ENCODE measurements around the gene SDF4.

The SDF4 gene

DNA sequence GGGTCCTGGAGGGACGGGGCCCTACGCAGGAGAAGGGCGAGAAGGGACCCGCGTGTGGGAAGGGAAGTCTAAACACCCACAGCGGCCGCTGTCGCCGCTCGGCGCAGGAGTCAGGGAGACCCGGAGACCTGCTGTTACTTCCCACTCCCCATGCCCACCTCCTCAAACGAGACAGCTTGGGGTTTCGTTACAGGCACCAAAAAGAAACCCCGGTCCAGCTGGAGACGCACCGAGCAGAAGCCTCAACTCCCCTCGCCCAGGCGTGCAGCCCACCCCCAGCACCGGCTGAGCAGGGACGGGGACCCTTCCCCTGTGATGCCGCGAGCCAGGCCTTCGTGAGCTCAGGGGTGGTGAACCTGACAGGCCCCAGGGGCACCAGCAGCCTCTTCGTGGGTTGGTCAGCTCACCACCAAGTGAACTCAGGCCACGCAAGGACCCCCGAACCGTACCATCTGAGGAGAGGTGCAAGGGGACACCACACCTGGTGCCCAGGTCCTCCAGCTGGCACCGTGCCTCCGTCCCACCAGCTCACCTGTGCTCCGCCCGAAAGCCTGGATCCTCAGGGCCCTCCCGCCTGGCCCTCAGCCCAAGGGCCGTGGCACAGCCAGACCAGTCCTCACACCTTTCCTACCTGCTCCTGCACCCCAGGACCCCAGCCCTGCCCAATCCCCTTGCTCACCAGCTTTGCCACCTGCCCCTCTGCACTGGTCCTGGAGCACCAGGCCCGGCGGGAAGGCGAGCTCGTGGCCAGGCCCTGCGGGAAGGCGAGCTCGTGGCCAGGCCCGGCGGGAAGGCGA lies 5.0 kb downstream of the SDF4 start:
- DNase-seq, result no peak

DNA sequence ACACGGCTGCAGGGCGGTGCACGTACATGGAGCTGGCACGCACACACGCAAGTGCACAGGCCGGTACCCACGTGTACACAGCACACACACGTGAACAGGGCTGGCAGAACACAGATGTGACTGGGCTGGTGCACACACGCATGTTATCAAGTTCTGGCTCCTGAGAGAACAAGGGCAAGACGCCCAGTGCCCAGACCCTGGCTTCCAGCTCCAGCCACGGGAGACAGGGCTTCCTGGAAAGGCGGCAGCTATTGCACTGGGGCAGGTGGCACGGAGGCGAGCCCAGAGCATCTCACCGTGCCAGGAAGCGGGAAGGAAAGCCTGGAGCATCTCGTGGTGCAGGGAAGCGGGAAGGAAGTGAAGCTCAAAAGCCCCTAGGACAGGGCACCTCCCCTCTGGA lies 5.9 kb downstream of the SDF4 start:
- no peak for DNase-seq

DNA sequence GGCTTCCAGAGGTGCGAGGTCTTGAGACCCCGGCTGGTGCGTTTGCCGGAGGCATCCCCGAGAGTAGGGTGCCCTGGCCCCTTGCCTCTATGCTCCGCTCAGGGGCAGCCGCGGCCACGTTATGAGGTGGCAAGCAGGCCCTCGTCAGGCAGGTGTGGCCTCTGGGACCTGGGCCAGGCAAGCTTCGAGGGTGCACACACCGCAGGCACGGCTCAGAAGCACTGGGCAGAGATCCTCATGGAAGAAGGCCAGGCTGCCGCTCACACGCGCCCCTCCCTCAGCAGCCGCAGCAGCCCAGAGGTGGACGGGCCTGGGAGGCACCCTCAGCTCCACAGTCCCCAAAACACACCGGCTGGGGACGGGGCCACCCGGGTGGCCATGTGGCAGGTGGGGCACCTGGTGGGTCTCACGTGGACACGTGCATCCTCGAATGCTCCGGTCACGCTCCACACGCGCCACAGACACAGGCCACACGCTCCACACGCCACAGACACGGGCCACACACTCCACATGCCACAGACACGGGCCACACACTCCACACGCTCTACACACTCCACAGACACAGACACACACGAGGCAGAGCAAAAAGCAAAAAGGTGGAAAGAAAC lies 6.5 kb downstream of the SDF4 start:
- no peak for DNase-seq

- no peak for DNase-seq
Measured at GRCh38 chr1:1223891-1224290, 7.9 kb downstream of the SDF4 start.

GRCh38 chr1:1223321-1223720 lies 8.5 kb downstream of the SDF4 start:
- no peak for DNase-seq

GRCh38 chr1:1222575-1223225 lies 9.1 kb downstream of the SDF4 start:
- no peak for DNase-seq

DNA sequence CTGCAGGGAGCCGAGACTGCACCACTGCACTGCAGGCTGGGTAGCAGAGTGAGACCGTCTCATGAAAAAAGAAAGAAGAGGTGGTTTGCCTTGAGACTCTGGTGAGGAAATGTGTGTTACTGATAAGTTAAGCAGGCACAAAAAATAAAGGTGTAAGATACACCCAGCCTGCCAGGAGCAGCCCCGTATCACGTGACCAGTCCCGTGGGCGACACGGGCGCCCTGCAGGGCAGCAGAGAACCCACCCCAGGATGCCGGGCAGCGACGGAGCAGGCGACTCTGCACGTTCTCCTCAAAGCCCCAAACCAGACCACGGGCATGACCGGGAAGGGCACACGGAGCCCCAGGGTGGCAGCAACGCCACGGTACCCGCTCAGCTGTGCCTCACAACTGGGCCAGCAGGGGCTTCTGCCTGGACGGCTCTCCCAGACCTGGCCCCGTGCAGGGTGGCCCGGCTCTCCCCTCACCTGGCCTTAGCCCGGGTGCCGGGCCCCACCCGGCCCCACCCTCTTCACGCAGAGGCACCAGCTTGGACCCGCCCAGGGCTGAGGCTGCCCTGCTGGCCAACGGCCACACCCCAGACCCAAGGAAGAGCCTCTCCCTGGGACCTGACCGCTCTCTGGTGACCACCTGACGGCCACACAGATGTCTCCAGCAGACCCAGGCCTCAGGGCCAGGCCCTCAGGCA lies 9.8 kb downstream of the SDF4 start:
- no peak for DNase-seq

- DNase-seq, result no peak
Measured at GRCh38 chr1:1220197-1220596, 11.6 kb downstream of the SDF4 start.

GRCh38 chr1:1219341-1219740 lies 12.5 kb downstream of the SDF4 start:
- no peak for DNase-seq

- no peak for DNase-seq
Measured at GRCh38 chr1:1218524-1219200, 13.1 kb downstream of the SDF4 start.

DNA sequence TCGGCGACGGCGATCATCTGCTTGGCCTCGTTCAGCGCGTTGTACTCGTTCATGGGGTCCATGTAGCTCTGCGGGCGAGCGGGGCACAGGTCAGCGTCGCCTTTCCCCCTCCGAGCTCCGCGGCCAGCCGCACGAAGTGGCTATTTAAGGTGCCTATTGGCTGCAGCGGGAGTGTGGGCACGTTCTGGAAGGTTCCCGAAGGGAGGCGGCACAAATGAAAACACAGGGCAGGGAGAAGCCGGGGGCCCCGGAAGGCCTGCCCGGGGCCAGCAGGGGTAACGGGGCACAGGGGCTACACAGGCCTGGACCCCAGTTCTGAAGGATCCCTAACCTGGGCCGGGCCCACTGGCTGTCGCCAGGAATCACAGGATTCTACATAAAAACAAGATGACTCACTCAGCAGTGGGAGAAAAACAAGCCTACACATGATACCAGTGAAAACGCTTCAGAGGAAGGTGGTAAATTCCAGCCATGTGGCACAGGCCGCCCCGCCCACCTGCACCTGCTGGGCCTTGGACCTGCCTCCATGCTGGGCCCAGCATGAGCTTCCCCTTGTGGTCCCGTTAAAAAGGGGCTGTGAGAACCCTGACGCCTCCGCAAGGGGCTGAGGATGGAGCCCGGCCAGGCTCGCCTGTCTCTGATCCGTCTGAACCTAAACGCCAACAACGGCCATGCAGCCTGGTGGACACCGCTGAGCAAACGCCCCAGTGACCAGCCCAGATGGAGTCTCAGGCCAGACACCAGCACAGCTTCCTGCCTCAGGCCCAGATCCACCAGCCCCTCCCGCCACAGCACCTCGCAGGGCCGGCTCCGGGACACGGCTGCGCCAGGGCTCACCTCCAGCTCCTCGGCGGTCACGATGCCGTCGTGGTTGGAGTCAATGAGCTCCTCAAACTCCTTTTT lies 13.9 kb downstream of the SDF4 start:
- no peak for DNase-seq

DNA sequence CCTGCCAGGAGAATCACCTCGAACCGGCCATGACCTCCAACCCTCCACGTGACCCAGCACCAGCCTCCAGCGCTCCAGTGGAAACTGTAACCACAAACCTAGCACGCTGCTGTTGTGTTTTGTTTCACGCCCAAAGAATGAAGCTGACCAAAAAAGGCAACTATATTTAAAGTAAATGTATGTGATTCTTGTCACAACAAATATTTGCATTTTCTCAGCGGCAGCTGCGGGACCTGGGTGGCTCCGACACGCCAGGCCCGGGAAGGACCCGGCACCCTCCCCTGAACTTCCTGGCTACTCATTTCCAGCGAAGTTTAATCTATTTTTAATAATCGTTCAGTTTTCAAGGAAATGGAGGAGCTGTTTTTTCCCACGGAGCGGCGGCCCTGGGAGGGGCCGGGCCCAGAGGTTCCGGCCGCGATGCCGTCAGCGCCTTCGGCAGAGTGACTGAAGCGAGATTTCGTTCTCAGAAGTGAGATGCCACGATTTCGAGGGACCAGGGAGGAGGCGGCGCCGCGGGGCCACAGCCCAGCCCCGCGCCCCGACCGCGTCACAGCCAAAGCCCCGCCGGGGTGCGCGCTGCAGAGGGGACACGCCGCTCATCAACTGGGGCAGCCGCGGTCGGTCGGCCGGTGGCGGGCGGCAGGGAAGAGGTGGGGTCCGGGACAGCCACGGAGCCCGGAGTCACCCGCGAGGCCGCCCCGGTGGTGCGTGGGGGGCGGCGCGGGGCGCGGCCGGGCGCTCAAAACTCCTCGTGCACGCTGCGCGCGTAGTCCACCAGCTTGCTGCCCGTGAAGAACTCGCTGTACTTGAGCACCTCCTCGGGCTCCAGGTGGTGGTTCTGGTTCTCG lies 14.8 kb downstream of the SDF4 start:
- DNase-seq, result no peak

GRCh38 chr1:1215881-1216605 lies 15.8 kb downstream of the SDF4 start:
- no peak for DNase-seq

- no peak for DNase-seq
Measured at GRCh38 chr1:1215080-1215676, 16.6 kb downstream of the SDF4 start.

DNA sequence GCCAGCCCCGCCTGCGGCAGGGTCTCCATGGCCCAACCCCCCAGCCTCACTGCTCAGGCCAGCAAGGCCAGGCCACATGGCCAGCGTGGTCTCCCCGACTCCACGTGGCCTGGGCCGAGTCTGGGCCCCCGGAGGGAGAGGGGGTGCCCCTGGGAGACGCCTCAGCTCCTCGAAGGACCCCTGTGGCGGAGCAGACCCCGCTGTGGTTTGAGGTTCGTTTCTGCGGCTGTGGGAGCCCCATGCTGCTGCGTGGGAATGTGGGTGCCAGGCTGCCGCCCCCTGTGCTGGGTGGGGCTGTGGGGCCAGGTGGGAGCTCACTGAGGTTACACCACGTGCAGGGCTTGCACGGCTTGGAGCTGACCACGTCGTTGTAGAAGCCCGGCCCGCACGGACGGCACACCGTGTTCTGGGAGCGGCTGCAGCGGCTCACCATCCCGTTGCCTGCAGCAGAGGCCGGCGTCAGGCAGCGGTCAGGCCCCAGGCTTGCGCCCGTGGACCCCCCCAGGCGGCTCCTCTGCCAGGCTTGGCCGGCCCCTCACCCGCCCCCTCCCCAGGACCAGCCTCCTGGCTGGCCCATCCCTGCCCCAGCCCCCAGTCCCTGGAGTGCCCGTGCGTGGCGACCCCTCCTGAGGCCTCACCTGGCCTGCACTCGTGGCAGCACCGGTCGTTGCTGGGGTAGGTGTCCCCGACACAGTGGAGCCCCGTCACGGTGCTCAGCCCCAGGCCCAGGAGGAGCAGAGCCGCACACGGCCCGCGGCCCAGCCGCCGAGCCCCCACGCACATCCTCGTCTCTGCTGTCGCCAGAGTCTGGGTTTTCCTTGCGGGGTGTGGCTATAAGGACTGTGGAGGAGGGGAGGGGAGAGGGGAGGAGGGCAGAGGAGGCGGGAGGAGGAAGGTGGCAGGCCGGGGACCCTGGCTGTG lies 18.2 kb downstream of the SDF4 start, which contains the start of gene TNFRSF4:
Gene TNFRSF4, minus strand, starts transcription at position 809 of the 921 bp plus-strand sequence. Its CDS starts 26 bp downstream, at position 783.
- no peak for DNase-seq

GRCh38 chr1:1212780-1213344 lies 18.9 kb downstream of the SDF4 start:
- no peak for DNase-seq

DNA sequence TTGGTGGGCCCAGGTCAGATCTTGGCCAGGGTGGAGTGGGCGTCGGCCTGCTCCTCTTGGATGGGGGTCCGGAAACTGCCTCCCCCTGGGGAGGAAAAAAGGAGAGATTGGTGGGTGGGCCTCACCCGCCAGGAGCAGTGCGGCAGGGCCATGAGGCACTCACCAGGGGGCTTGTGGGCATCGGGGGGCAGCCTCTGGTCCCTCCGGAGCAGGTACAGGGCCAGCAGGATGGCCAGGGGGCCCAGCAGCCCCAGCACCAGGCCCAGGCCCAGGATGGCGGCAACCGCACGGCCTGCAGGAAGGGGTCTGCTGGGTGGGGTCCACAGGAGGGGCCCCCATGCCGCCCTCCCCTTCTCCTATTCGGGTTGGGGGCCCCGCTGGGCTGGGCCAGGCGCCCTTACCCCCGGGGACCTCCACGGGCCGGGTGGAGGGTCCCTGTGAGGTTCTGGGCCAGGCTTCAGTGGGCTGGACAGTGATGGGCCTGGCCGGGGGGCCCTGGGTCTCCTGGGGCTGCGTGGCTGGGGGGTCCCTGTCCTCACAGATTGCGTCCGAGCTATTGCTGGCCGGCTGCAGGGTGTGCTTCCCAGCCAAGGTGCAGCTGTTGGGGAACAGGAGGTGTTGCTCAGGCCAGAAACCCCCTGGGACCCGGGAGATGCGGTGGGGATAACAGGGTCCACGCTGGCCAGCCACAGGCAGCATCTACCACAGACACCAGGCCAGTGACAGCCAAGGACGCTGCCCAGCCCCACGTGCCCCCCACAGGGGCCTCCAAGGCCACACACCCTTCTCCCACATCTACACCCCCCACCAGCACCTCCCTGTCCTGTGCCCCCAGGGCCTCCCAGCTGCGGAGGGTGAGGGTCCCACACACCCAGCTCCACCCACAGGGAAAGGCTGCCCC lies 20.0 kb downstream of the SDF4 start:
- no peak for DNase-seq
